Measurements from ENCODE around the gene NUDT16L1. TPM values are rescaled to one million over a fixed set of nuclear protein-coding genes. Genes with fewer than 3 reads are reported as not detected.

Gene NUDT16L1
- total and polyA plus RNA-seq, 2 of the 13 experiments (the other 11 are each of a cell fraction or from before 2014, with no cell fraction given): 28.0 to 40.5 TPM

GRCh38 chr16:4693296-4693955, at the start of gene NUDT16L1 (continued):
- no peak for TF ChIP-seq SIN3B (IDR thresholded peaks at IDR 0.05; ENCODE audit: low read length)
- TF ChIP-seq ARID5B (CRISPR knock-in tag; IDR thresholded peaks at IDR 0.05): no peak; the same call in 1 of the 2 replicates
- TF ChIP-seq GFI1 (CRISPR knock-in tag; IDR thresholded peaks at IDR 0.05; ENCODE audit: borderline replicate concordance): no peak
- TF ChIP-seq, protein P1, sequence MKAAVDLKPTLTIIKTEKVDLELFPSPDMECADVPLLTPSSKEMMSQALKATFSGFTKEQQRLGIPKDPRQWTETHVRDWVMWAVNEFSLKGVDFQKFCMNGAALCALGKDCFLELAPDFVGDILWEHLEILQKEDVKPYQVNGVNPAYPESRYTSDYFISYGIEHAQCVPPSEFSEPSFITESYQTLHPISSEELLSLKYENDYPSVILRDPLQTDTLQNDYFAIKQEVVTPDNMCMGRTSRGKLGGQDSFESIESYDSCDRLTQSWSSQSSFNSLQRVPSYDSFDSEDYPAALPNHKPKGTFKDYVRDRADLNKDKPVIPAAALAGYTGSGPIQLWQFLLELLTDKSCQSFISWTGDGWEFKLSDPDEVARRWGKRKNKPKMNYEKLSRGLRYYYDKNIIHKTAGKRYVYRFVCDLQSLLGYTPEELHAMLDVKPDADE (CRISPR knock-in tag; IDR thresholded peaks at IDR 0.05): no peak
- TF ChIP-seq HOXA3 (CRISPR knock-in tag; IDR thresholded peaks at IDR 0.05): no peak
- TF ChIP-seq ZFP91 (CRISPR knock-in tag; IDR thresholded peaks at IDR 0.05; ENCODE audit: borderline replicate concordance): no peak
- no peak for TF ChIP-seq ZNF30 (CRISPR knock-in tag; IDR thresholded peaks at IDR 0.05)
- TF ChIP-seq ZNF720 (CRISPR knock-in tag; IDR thresholded peaks at IDR 0.05): no peak
- TF ChIP-seq ZNF546 (CRISPR knock-in tag; conservative IDR thresholded peaks at IDR 0.05): no peak
- no peak for TF ChIP-seq ZNF780A (CRISPR knock-in tag; IDR thresholded peaks at IDR 0.05)
- no peak; the same call in 1 of the 2 replicates for TF ChIP-seq ZNF761 (CRISPR knock-in tag; conservative IDR thresholded peaks at IDR 0.05)
- no peak for TF ChIP-seq ZHX1 (CRISPR knock-in tag; IDR thresholded peaks at IDR 0.05; ENCODE audit: low read depth)
- no peak for TF ChIP-seq ZNF784 (CRISPR knock-in tag; IDR thresholded peaks at IDR 0.05; ENCODE audit: borderline replicate concordance)
- TF ChIP-seq PTBP1 (IDR thresholded peaks at IDR 0.05; ENCODE audit: low read depth, low read length, poor library complexity, severe bottlenecking): peak; percentile 17
- TF ChIP-seq PCBP1 (IDR thresholded peaks at IDR 0.05; ENCODE audit: borderline replicate concordance, low read depth, low read length): no peak
- TF ChIP-seq SMAD3 (CRISPR knock-in tag; IDR thresholded peaks at IDR 0.05): no peak
- no peak for TF ChIP-seq ZNF615 (CRISPR knock-in tag; IDR thresholded peaks at IDR 0.05; ENCODE audit: borderline replicate concordance)
- TF ChIP-seq HOXA7 (CRISPR knock-in tag; IDR thresholded peaks at IDR 0.05): no peak
- TF ChIP-seq KDM3A (CRISPR knock-in tag; IDR thresholded peaks at IDR 0.05; ENCODE audit: low read depth): no peak

Measured in HepG2 (cell line).